LNCaP clone FGC (cell line): ENCODE data around the gene LSAMP.
A peak's percentile ranks its signal among the peaks of the same experiment; 100 is the strongest.

Experiments
- DNase-seq: peaks from one replicate; pipeline ENCODE4 v3.0.0-alpha.2; 2011; ENCODE audit warnings: low read depth
- H3K4me3 ChIP-seq: 2 replicates; pipeline ENCODE4 v1.5.1; 2011; ENCODE audit warnings: mild to moderate bottlenecking, low read depth, low read length, control low read depth
- CTCF ChIP-seq: IDR thresholded peaks from 2 replicates; pipeline ENCODE4 v1.5.1; 2012; ENCODE audit warnings: mild to moderate bottlenecking; ENCODE audit not compliant: control insufficient read depth, insufficient read depth; ENCODE audit errors: extremely low read depth

The LSAMP gene

DNA sequence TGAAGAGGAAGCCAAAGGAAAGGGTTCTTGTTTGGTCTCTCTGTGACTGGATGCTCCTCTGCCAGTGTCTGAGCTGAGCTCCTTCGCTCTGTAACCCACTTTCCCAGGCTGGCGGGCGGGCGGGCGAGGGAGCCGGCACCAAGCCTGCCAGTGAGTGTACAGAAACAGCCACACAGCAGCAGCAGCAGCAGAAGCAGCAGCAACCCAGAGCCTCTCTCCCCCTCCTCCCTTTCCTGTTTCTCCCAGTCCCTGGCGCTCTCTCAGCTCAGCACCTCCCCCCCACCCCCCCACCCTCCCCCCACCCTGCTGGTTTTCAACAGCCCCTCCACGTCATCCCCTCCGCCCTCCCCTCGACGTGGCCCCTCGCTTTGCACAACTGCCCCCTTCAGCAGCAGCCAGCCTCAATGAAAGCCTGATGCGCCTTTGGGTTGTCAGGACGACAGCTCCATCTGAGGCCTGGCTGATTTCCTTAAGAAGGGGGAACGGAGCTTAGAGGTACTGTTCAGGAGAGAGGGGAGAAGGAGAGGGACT, at the start of gene LSAMP:
Gene LSAMP (minus strand): TSS at position 177 of the 531 bp plus-strand sequence.
- H3K4me3 ChIP-seq = no peak within 1 kb of the TSS
- no peak for DNase-seq
- no peak for TF ChIP-seq CTCF

- no peak overlapping the region for H3K4me3 ChIP-seq
- TF ChIP-seq CTCF = no peak
Observed at GRCh38 chr3:116492379-116492778, 47.1 kb upstream of the LSAMP start.

DNA sequence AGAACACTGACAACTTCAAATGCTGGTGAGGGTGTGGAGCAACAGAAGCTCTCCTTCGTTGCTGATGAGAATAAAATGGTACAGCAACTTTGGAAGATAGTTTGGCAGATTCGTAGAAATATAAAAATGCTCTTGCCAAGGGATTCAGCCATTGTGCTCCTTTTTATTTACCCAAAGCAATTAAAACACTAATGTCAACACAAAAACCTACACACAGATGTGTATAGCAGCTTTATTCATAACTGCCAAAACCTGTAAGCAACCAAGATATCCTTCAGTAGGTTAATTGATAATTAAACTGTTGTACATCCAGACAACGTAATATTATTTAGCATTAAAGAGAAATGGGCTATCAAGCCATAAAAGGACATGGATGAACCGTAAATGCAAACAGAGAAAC, 37.8 kb upstream of the LSAMP start:
- no peak for TF ChIP-seq CTCF
- DNase-seq = peak; percentile 60

More at GRCh38 chr3:116492379-116492778, 47.1 kb upstream of the LSAMP start:
- DNase-seq = no peak

GRCh38 chr3:116476691-116477090, 31.4 kb upstream of the LSAMP start:
- no peak for DNase-seq
- TF ChIP-seq CTCF = no peak

More for the DNA sequence above, 37.8 kb upstream of the LSAMP start:
- no peak overlapping the region for H3K4me3 ChIP-seq

GRCh38 chr3:116474801-116475200, 29.5 kb upstream of the LSAMP start:
- no peak for DNase-seq
- TF ChIP-seq CTCF = no peak
- H3K4me3 ChIP-seq = no peak overlapping the region

More at GRCh38 chr3:116476691-116477090, 31.4 kb upstream of the LSAMP start:
- H3K4me3 ChIP-seq = no peak overlapping the region

DNA sequence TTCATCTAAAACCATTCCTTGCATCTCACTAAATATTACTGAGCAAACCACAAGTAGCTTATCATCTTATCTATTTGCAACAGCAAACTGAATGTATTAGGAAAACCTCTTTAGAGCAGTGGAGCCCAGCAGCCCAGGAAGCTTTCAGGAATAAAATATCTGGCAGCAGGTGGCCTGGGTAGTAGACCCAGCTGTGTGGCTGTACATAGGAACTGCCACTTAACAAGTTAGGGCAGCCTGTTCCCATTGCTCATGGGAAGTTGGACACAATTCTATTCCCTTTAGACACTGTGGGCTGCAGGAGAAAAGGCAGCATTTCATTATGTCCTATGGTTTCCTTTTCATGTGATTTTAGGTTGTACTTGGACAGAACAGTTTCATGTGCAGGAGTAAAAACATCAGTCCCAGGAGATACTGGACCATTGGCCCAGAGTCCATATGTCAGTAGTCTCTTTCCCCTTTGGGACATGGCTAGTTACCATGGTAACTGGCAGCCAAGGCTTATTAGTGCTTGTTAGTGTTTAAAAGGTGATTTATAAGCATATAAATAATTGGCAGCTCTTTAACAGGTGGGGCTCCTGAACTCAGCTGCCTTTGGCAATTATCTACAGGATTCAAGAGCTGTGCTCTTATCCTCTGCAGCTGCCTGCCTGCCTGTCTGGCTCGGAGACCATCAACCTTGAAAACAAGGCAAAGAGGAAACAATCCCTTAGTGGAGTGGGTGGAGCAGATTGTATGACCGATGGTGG, 28.9 kb upstream of the LSAMP start:
- no peak for TF ChIP-seq CTCF
- H3K4me3 ChIP-seq = no peak overlapping the region
- DNase-seq = no peak
